Cardiac muscle cell (in vitro differentiated cells and primary cell): ENCODE data around the gene ARTN. TPM values are rescaled to one million over a fixed set of nuclear protein-coding genes. Genes with fewer than 3 reads are reported as not detected.

ENCODE experiments used
- DNase-seq, 2 donors: peaks; one replicate each; pipeline versions ENCODE4 v3.0.0 to v3.0.0-alpha.2; 2010 to 2017; ENCODE audit warnings: low read depth in 1 of 2, low spot score in 1 of 2
- H3K27ac ChIP-seq: fragments of 200-600 bp; sonication (generic); 2 replicates; pipeline ENCODE4 v1.5.1; 2016
- H3K27me3 ChIP-seq: fragments of 200-600 bp; sonication (generic); 2 replicates; pipeline ENCODE4 v1.6.0; 2016; ENCODE audit warnings: control low read depth
- H3K36me3 ChIP-seq: fragments of 200-600 bp; sonication (generic); 2 replicates; pipeline ENCODE4 v1.5.1; 2016; ENCODE audit warnings: control low read depth
- H3K4me1 ChIP-seq: fragments of 200-600 bp; sonication (generic); 2 replicates; pipeline ENCODE4 v1.8.1; 2017; ENCODE audit warnings: low read depth, mild to moderate bottlenecking, mixed run types
- H3K4me3 ChIP-seq: fragments of 200-600 bp; sonication (generic); 2 replicates; pipeline ENCODE4 v1.5.1; 2016; ENCODE audit warnings: mild to moderate bottlenecking
- H3K9me3 ChIP-seq: fragments of 200-600 bp; sonication (generic); 2 replicates; pipeline ENCODE4 v1.5.1; 2017; ENCODE audit warnings: low read depth, mild to moderate bottlenecking, control low read depth
- polyA plus RNA-seq: library from polyadenylated mRNA; unstranded; fragments of >200 nt; fragmentation: Nextera tagmentation; extraction: Ambion mirVana; gene quantifications from 2 replicates; pipeline ENCODE4 v1.2.1, GENCODE V29; 2016
- total RNA-seq: library from RNA; depleted of rRNA; stranded (reverse); fragments of >200 nt; gene quantifications from 2 replicates; pipeline ENCODE4 v1.2.3, GENCODE V29; 2016
- TF ChIP-seq, protein P1 (sequence below): IDR thresholded peaks from 2 replicates; pipeline ENCODE4 v1.5.1; 2012; ENCODE audit warnings: low read depth, mild to moderate bottlenecking, low read length

Gene ARTN
- total and polyA plus RNA-seq, 2 experiments from 2014 or later = 26.2 to 50.5 TPM

DNA sequence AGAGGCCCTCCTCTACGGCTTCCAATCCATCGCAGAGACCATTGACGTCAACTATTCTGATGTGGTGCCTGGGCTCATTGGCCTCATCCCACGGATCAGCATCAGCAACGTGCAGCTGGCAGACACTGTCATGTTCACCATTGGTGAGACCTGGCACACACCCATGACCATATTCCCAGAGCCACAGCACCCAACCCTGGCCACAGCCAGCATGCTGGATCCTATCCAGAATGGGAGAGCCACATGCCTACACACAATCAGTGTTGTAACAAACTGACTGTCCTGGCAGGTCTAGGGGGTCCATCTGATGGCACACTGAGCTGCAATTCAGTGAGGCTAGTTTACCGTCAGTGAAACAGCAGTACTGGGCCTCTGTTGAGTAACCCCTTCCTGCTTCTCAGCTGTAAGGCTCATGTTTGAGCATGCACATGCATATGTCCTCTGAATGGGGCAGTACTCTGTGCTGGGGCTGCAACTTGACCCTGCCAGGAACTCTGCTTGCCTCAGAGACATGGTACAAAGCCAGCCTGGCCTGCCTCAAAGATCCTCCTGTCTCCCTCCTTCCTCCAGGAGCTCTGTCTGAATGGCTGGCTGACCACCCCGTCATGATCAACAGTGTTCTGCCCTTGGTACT, 23.9 kb downstream of the ARTN start:
- peaks cover 3% of the 10 kb centered on the region for H3K4me1 ChIP-seq
- TF ChIP-seq, protein P1, sequence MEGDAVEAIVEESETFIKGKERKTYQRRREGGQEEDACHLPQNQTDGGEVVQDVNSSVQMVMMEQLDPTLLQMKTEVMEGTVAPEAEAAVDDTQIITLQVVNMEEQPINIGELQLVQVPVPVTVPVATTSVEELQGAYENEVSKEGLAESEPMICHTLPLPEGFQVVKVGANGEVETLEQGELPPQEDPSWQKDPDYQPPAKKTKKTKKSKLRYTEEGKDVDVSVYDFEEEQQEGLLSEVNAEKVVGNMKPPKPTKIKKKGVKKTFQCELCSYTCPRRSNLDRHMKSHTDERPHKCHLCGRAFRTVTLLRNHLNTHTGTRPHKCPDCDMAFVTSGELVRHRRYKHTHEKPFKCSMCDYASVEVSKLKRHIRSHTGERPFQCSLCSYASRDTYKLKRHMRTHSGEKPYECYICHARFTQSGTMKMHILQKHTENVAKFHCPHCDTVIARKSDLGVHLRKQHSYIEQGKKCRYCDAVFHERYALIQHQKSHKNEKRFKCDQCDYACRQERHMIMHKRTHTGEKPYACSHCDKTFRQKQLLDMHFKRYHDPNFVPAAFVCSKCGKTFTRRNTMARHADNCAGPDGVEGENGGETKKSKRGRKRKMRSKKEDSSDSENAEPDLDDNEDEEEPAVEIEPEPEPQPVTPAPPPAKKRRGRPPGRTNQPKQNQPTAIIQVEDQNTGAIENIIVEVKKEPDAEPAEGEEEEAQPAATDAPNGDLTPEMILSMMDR = no peak
- H3K36me3 ChIP-seq = peaks cover 21% of the 10 kb centered on the region
- no peak overlapping the region for H3K27ac ChIP-seq
- H3K27me3 ChIP-seq = no peaks in the 10 kb centered on the region
- DNase-seq = no peak
- no peaks in the 10 kb centered on the region for H3K9me3 ChIP-seq
- H3K4me3 ChIP-seq = no peak overlapping the region

DNA sequence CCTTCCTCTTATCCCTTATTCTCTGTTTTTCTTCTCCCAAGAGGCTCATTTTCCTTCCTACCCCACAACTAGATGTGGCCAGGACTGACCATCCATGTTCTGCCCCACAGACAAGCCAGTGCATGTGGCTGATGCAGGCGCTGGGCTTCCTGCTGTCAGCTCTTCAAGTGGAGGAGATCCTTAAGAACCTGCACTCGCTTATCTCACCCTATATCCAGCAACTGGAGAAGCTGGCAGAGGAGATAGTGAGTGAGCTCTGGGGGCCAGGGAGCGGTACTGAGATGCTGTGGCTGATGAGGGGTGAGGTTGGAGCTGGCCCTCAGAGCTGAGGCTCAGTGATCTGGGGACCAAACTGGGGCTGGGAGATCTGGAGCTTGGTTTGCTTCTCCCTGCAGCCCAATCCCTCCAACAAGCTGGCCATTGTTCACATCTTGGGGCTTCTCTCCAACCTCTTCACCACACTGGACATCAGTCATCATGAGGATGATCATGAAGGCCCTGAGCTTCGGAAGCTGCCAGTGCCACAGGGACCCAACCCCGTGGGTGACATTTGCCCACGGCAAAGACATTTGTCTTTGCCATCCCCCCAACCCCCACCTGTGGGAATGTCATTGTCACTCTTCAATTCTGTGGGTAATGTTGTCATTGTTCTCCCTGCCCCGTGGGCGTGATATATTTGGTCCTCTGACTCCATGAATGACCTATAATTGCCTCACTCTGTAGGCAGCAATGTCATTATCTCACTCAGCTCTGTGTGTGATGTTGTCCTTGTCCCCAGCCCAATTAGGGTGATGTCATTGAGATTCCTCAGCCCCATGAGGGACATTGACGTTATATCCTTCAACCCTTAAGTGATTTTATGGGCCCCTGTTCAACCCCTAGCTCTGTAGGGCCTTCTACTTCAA, 25.0 kb downstream of the ARTN start:
- Histone ChIP-seq H3K36me3 (peaks cover 21% of the 10 kb centered on the region), H3K4me1 (no peaks in the 10 kb centered on the region), H3K9me3 (no peaks in the 10 kb centered on the region), H3K27me3 (no peaks in the 10 kb centered on the region), H3K27ac (no peak overlapping the region), H3K4me3 (no peak overlapping the region)
- TF ChIP-seq, protein P1 = no peak
- DNase-seq = no peak

DNA sequence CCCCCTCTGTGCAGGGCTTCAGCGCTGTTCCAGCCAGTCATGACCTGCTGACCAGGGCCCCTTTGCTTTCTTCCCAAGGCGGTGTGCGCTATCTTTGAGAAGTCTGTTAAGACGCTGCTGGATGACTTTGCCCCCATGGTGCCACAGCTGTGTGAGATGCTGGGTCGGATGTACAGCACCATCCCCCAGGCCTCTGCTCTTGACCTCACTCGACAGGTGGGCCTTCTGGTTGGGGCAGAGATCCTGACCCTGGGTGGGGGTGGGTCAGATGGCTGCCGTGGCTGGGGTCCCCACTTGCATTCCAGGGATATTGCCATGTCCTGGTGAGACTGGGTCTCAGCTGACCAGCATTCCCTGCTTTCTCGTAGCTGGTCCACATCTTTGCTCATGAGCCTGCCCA, 27.2 kb downstream of the ARTN start:
- no peak overlapping the region for H3K4me3 ChIP-seq
- H3K27ac ChIP-seq = no peak overlapping the region
- TF ChIP-seq, protein P1 = no peak
- no peaks in the 10 kb centered on the region for H3K4me1 ChIP-seq
- H3K27me3 ChIP-seq = no peaks in the 10 kb centered on the region
- no peak for DNase-seq
- H3K36me3 ChIP-seq = peaks cover 21% of the 10 kb centered on the region
- no peaks in the 10 kb centered on the region for H3K9me3 ChIP-seq

DNA sequence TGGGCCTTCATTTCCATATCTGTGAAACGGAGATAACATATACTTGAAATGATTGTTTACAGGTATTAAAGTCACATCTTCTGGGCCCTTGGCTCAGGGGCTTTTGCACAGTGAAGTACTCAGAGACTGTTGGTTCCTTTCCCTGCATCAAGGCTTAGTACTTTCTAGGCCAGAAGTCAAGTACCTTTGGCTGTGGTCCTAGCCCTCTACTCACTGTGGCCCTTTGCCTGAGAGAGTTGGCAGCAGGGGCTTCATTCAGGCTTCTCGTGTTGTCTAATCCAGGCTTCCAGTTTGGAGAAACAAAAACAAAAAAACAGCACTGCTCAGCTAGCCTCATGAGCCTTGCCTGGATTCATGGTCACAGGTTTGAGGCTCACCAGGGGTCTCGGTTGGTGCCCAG, 28.1 kb downstream of the ARTN start:
- H3K4me1 ChIP-seq = no peaks in the 10 kb centered on the region
- H3K9me3 ChIP-seq = no peaks in the 10 kb centered on the region
- no peaks in the 10 kb centered on the region for H3K27me3 ChIP-seq
- no peak overlapping the region for H3K4me3 ChIP-seq
- no peak overlapping the region for H3K27ac ChIP-seq
- TF ChIP-seq, protein P1 = no peak
- no peak for DNase-seq
- peaks cover 21% of the 10 kb centered on the region for H3K36me3 ChIP-seq

DNA sequence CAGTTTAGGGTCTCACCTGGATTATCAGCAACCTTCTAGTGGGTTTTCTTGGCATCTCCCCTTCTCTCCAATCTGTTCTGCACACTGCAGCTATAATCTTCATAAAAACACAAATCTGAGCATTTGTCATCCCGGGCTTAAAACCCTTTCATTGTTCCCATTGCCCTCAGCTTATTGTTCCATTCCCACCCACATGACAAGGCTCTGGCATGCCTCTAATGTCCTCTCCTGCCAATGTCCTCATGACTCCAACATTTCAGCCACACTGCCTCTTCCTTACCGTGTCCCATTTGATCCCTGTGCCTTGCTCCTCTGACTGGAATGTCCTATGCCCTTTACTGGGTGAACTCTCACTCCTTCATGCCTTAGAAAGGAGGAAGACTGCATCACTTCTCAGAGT, 28.7 kb downstream of the ARTN start:
- H3K36me3 ChIP-seq = peaks cover 17% of the 10 kb centered on the region

More for the DNA sequence above, 28.7 kb downstream of the ARTN start:
- TF ChIP-seq, protein P1 = no peak
- H3K4me3 ChIP-seq = no peak overlapping the region
- no peak for DNase-seq
- no peak overlapping the region for H3K27ac ChIP-seq
- H3K27me3 ChIP-seq = no peaks in the 10 kb centered on the region
- H3K9me3 ChIP-seq = no peaks in the 10 kb centered on the region
- H3K4me1 ChIP-seq = no peaks in the 10 kb centered on the region
